Endothelial cell (in vitro differentiated cells): ENCODE results near the gene GABPB1. TPM values are rescaled to one million over a fixed set of nuclear protein-coding genes. Genes with fewer than 3 reads are reported as not detected.

ENCODE experiments used
- DNase-seq: peaks from one replicate; pipeline ENCODE4 v3.0.0; 2021; ENCODE audit warnings: low spot score
- H3K27ac Mint-ChIP-seq: one replicate; pipeline ENCODE4 v1.8.0; 2021; ENCODE audit warnings: mixed read lengths, inconsistent platforms; ENCODE audit not compliant: unreplicated experiment
- H3K27me3 Mint-ChIP-seq: one replicate; pipeline ENCODE4 v1.8.0; 2021; ENCODE audit warnings: mild to moderate bottlenecking, moderate library complexity, mixed read lengths, inconsistent platforms; ENCODE audit not compliant: unreplicated experiment
- H3K36me3 Mint-ChIP-seq: one replicate; pipeline ENCODE4 v1.8.0; 2021; ENCODE audit warnings: mild to moderate bottlenecking, low read depth, mixed read lengths, inconsistent platforms; ENCODE audit not compliant: unreplicated experiment
- H3K4me1 Mint-ChIP-seq: one replicate; pipeline ENCODE4 v1.8.0; 2021; ENCODE audit warnings: mild to moderate bottlenecking, mixed read lengths, inconsistent platforms; ENCODE audit not compliant: unreplicated experiment
- H3K4me3 Mint-ChIP-seq: one replicate; pipeline ENCODE4 v1.8.0; 2021; ENCODE audit warnings: mild to moderate bottlenecking, mixed read lengths, inconsistent platforms; ENCODE audit not compliant: unreplicated experiment
- H3K9me3 Mint-ChIP-seq: one replicate; pipeline ENCODE4 v1.8.0; 2021; ENCODE audit warnings: mixed read lengths, inconsistent platforms; ENCODE audit not compliant: unreplicated experiment
- CTCF ChIP-seq: fragments of 200-600 bp; sonication (generic); IDR thresholded peaks from one replicate; pipeline ENCODE4 v1.5.0; 2021; ENCODE audit warnings: antibody characterized with exemption; ENCODE audit not compliant: unreplicated experiment
- total RNA-seq: library from RNA; stranded (reverse); fragmentation: NEBNext Ultra II Directional; extraction: Animal tissue kit (Norgen Biotek cat#: 25700); gene quantifications from one replicate; pipeline ENCODE4 v1.2.1, GENCODE V29; 2021; ENCODE audit not compliant: unreplicated experiment

GABPB1 gene
- total RNA-seq, 1 donor from 2014 or later: 58.5 TPM

GRCh38 chr15:50302581-50302980, 52.4 kb downstream of the GABPB1 start:
- Mint-ChIP-seq H3K27ac (no peak overlapping the region), H3K27me3 (no peaks in the 10 kb centered on the region), H3K4me1 (no peaks in the 10 kb centered on the region), H3K9me3 (no peaks in the 10 kb centered on the region), H3K4me3 (no peak overlapping the region), H3K36me3 (peaks cover 16% of the 10 kb centered on the region)
- DNase-seq: no peak
- TF ChIP-seq CTCF: no peak

GRCh38 chr15:50298340-50298739, 56.7 kb downstream of the GABPB1 start:
- Mint-ChIP-seq H3K4me1 (no peaks in the 10 kb centered on the region), H3K27me3 (no peaks in the 10 kb centered on the region), H3K9me3 (no peaks in the 10 kb centered on the region), H3K36me3 (peaks cover 7% of the 10 kb centered on the region), H3K27ac (no peak overlapping the region), H3K4me3 (no peak overlapping the region)
- DNase-seq: no peak
- TF ChIP-seq CTCF: no peak

GRCh38 chr15:50295966-50296365, 59.0 kb downstream of the GABPB1 start:
- Mint-ChIP-seq H3K27ac (no peak overlapping the region), H3K4me1 (no peaks in the 10 kb centered on the region), H3K36me3 (peaks cover 7% of the 10 kb centered on the region), H3K9me3 (no peaks in the 10 kb centered on the region), H3K4me3 (no peak overlapping the region), H3K27me3 (no peaks in the 10 kb centered on the region)
- TF ChIP-seq CTCF: no peak
- DNase-seq: no peak

GRCh38 chr15:50289749-50290148, 65.2 kb downstream of the GABPB1 start:
- Mint-ChIP-seq H3K4me3 (no peak overlapping the region), H3K4me1 (no peaks in the 10 kb centered on the region), H3K27me3 (no peaks in the 10 kb centered on the region), H3K36me3 (peaks cover 9% of the 10 kb centered on the region), H3K9me3 (no peaks in the 10 kb centered on the region), H3K27ac (no peak overlapping the region)
- DNase-seq: no peak
- TF ChIP-seq CTCF: no peak

GRCh38 chr15:50287324-50288116, 67.5 kb downstream of the GABPB1 start:
- Mint-ChIP-seq H3K27ac (no peak overlapping the region), H3K36me3 (peaks cover 9% of the 10 kb centered on the region), H3K4me3 (no peak overlapping the region), H3K27me3 (no peaks in the 10 kb centered on the region), H3K9me3 (no peaks in the 10 kb centered on the region), H3K4me1 (no peaks in the 10 kb centered on the region)
- DNase-seq: no peak
- TF ChIP-seq CTCF: no peak
